DMS53 treated with DMSO at 0.1 percent for 48 hours (cell line): ENCODE measurements around the gene TWIST2.

Source experiments
- DNase-seq: peaks from one replicate; lab custom pipeline; 2025; ENCODE audit not compliant: unreplicated experiment; lab: John Stamatoyannopoulos, UW

Gene TWIST2

DNA sequence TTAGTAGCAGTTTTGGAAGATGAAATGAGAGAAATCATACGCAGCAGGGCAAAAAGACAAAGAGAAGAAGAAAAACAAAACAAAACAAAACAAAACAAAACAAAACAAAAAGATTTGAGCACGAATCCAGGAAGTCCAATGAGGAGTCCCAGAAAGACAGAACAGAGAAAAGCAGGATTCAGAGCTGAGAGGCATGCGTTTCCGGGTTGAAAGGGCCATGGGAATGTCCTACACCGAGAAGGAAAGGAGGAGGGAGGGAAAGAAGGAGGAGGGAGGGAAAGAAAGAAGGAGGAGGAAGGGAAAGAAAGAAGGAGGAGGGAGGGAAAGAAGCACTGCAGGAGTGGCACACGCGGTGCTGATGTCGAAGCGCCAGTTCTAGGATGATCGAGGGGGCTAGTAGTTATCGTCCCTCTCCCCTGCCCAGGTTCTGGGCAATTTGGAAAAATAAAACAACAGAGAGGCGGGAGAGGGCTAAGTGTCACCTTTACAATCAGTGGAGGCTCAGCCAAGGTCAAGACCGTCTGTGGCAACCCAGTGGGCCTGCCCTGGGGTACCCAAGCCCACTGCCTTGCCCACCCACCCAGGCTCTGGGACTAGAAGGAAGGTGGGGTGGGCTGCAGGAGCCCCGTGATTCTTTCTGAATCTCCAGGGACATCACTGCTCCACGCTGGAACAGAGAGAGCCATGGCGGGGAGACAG lies 68.4 kb downstream of the TWIST2 start:
- no peak for DNase-seq

DNA sequence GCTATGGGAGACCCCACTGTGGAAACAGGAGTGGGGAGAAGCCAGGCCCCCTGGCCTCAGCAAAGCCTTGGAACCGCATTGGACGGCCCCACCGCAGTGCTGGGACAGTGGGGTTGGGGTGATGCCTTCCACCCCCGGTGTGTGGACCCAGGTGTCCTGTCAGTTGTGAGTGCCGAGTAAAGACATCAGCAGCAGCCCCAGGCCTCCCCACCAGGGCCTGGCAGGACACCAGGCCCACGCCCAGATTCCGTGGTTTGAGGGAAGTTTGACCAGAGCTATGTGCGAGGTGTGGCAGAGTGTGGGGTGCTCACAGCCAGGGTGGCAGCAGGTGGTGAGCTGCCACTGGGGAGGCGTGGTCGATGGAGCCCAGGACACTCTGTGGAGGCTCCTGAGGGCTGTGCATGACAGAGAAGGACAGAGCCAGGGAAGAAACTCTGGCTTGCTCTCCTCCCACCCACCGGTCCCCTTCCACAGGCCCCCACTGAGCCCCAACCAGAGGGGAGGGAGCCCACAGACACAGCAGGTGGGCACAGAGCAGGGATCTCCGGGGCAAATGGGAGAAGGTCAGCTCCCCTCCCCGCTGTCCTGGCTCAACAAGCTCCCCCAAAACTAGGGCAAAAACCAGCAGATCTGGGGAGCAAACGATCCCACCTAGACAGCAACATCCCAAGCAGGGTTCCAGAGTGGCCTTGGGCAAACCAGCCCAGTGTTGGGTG lies 69.1 kb downstream of the TWIST2 start:
- no peak for DNase-seq

DNA sequence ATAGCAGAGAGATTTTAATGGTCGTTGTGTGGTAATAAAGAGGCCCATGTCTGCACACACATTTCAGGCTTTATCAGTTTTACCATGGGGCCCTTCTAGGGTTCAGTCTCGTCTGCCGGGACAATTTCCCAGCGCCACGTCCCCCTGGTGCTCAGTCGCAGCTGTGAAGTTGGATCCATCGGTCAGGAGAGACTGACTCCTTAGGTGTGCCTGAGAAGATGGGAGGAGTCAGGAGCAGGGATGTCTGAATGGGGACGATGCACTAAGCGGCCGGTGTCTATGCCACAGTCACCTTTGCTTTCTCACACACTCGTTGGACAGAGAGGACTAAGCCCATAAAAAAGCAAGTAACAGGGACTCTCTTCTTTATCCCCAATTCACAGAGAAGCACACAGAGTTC lies 71.4 kb downstream of the TWIST2 start:
- DNase-seq, result no peak

DNA sequence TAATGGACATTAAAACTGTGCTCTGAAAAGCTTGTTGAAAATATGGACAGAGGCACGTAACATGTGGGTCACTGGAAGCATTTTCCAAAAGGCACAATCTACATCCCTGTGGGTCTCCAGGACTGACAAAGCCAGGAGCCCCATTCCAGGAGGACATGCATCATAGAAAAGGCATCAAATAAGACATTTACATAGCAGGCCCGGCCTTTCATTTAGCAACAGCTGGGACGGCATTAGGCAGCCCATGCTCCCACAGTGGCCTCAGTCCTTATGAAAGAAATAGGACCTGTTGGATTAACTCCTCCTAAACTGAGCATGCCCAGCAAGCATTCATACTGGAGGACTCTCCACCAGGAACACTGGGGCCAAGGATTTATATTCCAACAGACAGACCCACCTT lies 72.2 kb downstream of the TWIST2 start:
- DNase-seq, result no peak

DNA sequence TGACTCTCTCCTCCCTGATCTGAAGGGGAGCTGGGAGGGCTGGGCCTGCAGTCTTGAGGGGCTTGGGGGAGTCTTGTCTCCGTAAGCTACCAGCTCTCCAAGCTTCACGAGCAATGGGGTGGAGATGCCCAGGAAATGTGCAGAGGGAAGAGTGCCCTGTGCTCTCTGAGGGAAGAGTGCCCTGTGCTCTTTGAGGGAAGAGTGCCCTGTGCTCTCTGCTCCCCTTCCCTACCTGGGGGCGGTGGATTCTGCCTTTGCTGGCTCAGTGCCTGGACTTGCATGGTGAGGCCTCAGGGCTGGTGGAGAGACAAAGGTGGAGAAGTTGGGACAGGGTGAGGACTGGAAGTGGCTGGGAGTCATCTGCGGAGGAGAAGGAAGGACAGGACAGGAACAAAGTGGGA lies 72.7 kb downstream of the TWIST2 start:
- DNase-seq, result no peak

DNA sequence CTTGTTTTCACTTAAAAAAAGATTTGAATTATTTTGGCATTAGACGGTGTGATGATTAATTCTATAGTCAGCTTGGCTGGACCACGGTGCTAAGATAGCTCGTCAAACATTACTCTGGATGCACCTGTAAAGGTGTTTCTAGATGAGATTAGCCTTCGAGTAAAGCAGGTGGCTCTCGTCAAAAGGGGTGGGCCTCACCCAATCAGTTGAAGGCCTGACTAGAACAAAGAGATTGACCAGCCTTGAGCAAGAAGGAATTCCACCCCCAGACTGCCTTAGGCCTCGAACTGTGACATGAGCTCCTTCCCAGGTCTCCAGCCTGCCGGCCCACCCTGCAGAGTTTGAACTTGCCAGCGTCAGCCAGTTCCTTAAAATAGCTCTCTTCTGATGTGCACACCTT lies 73.4 kb downstream of the TWIST2 start:
- no peak for DNase-seq

DNA sequence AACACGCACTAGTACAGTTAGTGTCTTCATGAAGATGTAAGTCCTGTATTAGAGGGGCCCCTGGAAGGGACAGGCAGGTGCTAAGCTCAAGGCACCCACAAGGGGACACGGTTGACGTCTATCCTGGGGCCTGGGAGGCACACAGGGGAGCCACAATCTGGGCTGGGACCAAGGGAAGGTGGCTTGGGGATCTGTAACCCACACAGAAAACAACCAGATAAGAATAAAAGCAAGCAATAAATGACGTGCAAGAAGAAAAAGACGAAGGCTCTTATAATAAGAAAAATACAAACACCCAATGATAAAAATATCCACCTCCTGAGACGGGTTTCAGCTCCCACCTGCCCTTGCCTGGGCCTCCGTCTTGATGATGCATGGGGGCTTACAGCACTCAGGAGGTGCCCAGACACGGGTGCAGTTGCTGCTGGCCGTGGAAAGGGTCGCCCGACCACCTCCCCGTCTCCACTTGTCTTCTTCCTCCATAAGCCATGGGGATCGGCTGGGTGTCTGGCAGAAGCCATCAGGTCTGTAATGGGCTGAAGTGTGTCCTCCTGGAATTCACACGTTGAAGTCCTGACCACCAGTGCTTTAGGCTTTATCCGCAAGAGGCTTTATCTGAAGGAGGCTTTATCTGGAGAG lies 73.9 kb downstream of the TWIST2 start:
- no peak for DNase-seq

DNA sequence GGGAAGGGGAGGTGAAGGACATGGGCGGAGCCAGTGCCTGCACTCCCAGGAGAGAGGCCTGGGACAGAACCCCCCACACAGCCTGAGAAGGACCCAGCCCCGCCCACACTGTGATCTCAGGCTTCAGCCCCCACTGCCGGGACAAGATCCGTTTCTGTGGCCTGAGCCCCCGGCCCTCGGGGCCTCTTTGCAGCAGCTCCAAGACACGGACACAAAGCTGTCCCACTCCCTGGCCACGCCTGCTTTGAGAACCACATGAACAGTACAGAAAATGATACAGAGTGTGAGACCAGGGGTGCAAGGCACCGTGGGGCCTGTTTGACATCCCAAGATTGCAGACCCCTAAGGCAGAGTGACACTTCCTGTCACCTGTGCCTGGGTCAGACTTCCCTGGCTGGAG lies 74.5 kb downstream of the TWIST2 start:
- DNase-seq, result no peak

DNA sequence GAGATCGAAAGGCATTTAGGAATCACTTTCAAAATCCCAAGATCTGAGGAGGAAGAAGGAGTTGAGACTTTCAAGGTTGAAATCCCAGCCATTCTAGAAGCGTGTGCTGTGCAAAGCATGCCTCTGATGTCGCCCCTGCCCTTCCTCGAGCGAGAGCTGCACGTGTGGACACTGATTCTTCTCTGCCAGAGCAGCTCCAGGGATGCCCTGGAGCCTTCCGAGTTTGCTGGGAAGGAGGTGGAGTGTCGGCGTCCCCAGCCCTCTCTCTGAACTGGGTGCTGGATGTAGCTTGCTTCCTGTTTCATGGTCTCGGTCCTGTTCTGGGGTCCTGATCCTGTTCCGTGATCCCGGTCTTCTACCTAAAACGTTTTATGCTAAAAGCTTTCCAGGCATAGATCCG lies 76.1 kb downstream of the TWIST2 start:
- no peak for DNase-seq

DNA sequence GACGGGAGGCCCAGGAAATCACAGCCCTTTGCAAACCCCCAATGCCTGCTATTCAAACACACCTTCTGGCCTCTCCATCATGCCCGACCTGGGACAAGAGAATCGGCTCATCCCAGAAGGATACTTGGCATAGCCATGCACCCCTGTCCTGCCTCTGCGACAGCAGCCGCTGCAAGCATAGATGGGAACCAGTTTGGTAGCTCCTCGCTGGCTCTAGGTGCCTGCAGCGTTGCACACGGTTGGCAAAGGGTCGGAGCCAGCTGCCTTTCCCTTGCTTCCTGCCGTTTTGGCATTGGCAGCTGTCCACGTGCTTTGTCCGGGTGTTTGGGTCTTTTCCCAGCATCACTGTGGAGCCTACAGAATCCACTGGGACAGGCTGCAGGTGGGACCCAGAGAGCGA lies 76.9 kb downstream of the TWIST2 start:
- DNase-seq, result no peak

DNA sequence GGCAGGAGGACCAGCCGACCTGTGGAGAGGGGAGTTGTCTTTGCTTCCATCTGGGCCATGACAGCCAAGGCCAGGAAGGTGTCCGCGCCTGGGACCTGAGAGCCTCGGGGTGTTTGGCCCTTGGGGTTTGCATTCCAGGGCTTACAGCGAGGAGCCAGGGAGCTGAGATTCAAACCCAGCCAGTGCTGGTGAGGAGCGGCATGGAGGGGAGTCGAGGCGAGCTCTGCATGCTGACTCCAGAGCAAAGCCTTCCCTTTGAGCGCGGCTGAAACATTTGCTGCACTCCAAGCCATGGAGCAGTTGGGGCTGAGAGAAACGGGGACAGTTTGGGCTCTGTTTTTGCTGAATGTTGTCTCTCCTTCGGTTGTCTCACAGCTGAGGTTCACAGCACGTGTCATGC lies 77.4 kb downstream of the TWIST2 start:
- DNase-seq, result no peak

DNA sequence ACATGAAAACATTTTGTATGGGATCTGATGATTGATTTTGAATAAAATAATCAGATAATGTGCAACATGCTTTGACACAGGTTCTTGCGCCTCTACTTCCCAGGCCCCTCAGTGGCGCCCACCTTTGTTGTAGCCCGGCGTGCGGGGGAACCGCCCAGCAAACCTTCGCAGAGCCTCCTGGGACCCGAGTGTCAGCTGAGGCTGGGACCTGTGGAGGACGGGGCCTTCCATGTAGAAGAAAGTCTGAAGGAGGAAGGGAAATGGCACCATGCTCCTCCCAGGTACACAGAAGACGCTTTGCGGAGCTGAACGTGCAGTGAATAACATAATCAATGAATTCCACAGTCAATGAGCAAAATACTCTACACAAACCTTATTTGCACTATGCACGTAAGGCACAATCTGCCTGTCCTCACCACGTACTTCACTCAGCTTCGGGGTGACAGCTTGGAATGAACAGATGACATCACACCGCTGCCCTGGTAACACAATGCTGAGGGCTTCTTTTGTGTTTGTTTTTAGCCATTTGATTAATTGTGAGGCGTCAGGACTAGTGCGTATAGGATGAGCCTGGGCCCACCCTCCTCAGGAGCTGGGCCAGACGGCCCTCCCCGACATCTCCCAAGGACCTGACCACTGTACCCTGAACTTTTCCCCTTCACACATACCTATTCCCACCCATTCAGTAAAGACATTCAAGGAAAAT lies 78.1 kb downstream of the TWIST2 start:
- no peak for DNase-seq

DNA sequence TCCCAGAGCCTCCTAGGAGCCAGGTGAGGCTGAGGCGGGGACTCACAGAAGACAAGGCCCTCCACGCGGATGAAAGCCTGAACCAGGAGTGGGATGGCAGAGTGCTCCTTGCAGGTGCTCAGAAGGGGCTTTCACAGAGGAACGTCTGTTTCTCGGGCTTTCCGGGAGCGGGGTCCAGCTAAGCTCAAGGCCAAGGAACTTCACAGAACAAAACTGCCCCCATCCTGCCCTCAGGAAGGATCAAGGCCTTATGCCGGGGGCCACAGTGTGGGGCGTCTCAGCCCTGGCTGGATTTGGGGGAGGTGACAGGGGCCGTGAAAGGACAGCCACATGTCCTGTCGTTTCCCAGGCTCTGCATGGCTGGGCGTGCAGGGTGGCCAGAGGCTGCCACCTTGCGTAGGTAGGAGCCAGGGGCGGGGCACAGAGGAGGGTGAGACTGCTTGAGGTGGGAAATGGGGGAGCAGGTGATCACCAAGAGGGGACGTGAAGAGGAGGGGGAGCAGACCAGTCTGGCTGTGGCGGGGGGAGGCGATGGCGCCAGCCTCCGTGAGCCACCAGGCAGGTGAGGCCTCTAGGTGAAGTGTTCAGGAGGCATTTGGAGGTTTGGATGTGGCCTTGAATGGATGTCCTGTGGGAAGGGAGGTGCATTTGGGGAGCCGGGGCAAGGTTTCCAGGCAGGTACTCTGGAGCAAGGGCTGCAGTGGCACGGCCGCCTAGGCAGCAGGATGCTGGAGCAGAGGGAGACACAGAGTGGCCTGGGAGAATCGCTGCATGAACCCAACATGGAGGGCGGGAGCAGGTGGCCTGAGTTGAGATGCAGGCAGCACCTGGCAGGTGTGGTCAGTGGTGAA lies 79.1 kb downstream of the TWIST2 start:
- DNase-seq, result no peak

DNA sequence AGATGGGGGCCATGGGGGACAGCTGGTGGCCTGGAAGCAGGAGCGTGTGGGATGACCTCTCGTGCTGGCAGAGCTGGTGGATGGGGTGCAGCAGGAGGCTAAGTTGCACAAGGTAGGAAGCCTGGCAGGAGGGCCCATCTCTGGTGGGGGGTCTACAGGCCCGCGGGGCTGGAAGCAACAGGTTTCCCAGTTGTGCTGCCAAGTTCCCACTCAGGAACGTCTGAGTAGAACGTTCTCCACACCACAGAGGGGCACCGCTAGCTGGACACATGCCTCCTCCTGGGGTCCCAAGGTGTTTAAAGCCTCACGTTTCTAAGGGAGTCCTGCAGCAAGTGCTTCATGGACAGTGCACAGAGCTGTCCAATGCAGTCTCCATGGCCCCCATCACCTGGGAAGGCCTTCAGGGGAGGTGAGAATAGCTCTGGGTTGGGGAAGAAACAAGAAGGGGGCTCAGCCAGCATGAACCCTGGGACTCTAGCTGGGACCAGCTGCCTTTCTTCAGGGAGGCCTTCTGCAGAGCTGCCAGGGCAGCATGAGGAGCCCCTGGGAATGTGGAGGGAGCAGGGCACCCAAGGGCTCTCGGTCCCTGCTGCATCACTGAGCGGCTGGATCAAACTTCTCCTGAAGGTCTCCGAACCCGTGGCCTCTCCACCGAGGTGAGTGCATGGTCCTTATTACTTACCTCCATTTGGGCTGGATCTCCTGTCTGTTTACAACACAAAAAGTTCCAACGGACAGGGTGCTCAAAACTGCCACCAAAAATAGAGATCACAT lies 80.0 kb downstream of the TWIST2 start:
- no peak for DNase-seq

DNA sequence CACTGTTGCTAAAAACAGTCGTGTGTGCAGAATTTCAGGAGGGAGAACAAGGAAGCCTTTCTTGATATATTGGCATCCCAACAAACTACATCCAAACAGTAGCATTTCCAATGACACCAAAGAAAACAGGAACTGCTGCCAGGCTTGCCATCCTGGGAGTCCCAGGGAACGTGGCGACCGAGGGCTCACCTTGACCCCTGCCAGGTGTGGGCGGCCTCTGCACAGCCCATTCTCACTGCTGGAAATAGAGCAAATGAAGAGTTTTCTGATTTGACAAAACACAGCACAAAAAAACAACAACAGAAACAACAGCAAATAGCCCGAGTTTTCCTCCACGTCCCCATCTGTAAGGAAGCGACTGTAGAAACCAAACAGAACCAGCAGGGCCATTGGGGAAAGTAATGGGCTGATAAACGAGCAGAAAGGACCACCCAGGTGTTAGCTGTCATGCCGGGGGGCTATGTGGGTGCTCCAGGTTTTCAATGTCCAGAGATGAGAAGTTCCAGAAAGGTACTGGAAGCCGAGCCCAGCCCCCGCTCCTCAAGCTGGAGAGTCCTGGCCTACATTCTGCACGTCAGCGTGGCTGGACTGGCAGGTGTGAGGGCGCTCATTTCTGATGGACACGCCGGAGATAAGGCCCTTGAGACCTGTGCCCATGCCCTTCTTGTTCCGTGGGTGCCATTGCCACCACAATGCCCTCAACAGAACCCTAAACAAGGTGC lies 80.8 kb downstream of the TWIST2 start:
- DNase-seq, result no peak

DNA sequence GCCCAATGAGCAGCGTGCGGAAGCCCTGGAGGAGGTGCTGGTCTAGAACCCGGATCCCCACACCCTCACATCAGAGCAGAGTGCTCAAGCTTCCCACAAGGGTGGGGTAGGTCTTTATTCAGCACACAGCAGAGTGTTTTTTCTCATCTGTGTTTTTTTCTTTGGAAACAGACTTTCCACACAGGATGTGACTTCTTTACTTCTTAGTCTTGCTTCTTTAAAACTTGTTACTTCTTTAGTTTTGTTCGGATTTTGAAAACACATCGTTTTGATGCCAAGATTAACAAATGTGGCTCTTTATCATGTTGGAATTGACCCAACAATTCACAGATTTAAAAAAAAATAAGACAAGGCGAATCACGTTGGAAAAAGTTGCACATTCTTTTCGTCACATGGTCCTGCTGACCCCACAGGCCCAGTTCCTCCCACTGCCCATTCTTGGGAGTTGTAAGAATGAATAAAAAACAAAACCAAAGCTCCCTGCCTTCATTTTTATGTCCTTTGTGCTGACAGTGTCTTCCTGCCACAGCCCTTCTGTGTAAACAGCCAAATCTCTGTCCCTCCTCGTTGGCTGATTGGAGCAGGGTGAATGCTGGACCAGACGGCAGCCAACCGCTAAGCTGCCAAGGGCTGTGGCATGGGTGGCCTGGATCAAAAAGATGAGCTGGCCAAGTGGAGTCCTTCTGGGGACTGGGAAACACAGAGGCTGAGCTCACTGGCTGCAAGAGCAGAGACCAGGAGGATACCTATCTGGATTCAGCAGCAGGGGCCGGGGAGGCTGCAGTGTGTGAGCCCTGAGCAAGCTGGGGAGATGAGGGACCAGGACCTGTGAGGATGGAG lies 81.6 kb downstream of the TWIST2 start:
- no peak for DNase-seq

DNA sequence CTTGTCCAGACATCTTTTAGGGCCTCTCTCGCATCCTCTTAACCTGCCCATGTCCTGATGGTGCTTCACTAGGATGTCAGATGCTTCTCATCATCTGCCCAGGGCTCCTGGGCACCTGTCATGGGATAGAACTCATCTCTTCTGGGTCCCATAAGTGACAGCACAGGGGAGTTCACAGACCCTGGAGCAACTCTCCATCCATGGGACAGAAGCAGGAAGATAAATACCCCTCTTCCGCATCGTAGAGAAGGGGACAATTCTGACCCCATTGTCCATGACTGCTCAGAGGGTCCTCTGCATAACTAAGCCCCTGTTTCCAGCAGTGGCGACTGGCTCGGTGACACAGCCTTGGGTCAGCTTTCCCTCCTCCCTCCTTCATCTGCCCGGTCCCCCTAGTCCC lies 82.3 kb downstream of the TWIST2 start:
- no peak for DNase-seq

DNA sequence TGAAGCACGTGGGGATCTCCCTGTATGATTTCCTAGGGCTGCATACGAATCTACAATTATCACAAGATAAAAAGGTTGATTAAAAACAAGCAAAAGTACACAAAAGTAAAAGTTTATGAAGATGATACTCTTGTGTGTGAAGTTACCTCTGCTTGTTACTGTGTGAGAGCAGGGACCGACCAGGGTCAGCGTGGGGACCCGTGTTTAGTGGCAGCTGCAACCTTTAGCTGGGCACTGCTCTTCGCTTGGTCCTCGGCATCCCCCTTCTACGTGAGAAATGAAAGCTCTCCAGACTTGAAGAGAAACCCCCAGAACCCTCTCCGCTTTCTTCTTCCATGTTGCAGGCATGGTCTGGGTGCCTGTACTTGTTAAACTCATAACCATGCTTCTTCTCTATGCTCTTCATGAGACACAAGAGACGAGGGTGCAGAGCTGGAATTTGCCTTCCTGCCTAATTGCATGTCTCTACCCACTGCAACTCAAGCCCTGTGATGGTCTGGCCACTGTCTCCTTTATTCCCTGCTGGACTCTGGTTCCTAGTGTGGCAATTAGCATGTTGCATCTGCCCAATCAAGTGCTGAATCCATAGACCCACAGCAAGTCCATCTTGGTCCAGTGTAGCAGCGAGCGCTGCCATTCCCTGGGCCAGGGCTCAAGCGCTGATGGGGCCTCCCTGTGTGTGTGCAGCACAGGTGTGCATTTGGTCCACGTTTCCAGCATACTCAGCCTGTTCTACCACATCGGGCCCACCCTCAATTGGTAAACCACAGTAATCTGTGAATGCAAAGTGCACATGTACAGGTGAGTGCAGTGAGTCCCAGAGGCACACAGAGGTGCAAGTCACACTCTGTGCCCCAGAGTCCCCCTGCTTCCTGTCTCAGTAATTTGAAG lies 88.5 kb downstream of the TWIST2 start:
- no peak for DNase-seq
